Sigmoid colon (tissue), 7 donors: ENCODE measurements around the gene LRP1B. TPM values are rescaled to one million over a fixed set of nuclear protein-coding genes. Genes with fewer than 3 reads are reported as not detected.

Experiments
- DNase-seq: peaks from one replicate; pipeline ENCODE4 v3.0.0-alpha.2; 2019
- H3K27ac ChIP-seq, 4 donors: fragments of 200-600 bp; sonication (generic); one replicate each; pipeline ENCODE4 v1.5.1; 2016 to 2019; ENCODE audit warnings: mild to moderate bottlenecking in 1 of 4
- H3K27me3 ChIP-seq, 3 donors: fragments of 200-600 bp; sonication (generic); one replicate each; pipeline ENCODE4 v1.5.1; 2019; ENCODE audit warnings: mild to moderate bottlenecking in 1 of 3
- H3K36me3 ChIP-seq, 4 donors: fragments of 200-600 bp; sonication (generic); one replicate each; pipeline ENCODE4 v1.5.1; 2016 to 2019
- H3K4me1 ChIP-seq, 4 donors: fragments of 200-600 bp; sonication (generic); one replicate each; pipeline ENCODE4 v1.5.1; 2017 to 2019
- H3K4me3 ChIP-seq, 4 donors: fragments of 200-600 bp; sonication (generic); one replicate each; pipeline ENCODE4 v1.5.1; 2017 to 2019; ENCODE audit warnings: mild to moderate bottlenecking in 2 of 4, moderate library complexity in 1 of 4
- H3K9me3 ChIP-seq, 4 donors: fragments of 200-600 bp in 3 of 4; sonication (generic) in 3 of 4; one replicate each; pipeline versions ENCODE4 v1.5.1 to v1.6.1; 2013 to 2019
- EP300 ChIP-seq, 4 donors: sonication (generic); formaldehyde crosslinking; IDR thresholded peaks; one replicate each; pipeline ENCODE4 v1.6.1; 2017; ENCODE audit warnings: antibody characterized with exemption in 4 of 4
- POLR2A ChIP-seq, 2 donors: fragments of 450-650 bp; IDR thresholded peaks; one replicate each; pipeline ENCODE4 v1.6.1; 2016; ENCODE audit warnings: antibody characterized with exemption in 2 of 2, mild to moderate bottlenecking in 2 of 2, moderate library complexity in 2 of 2
- POLR2AphosphoS5 ChIP-seq, 4 donors: sonication (generic); formaldehyde crosslinking; IDR thresholded peaks; one replicate each; pipeline ENCODE4 v1.6.1; 2017; ENCODE audit warnings: antibody characterized with exemption in 4 of 4
- WGBS, 2 donors: extraction: QIAGEN DNeasy Blood & Tissue Kit; methylation state at CpG; one replicate each; pipeline ENCODE4 v1.1.7; 2013; 5-methylcytosine and 5-hydroxymethylcytosine counted together
- intact Hi-C: fragments of 100-400 bp; cut with DNase I; formaldehyde crosslinking; loops from one replicate; pipeline ENCODE4 v1.15.1; 2023
- polyA plus RNA-seq, 3 donors: library from polyadenylated mRNA; stranded (reverse); fragments of 200-250 nt; gene quantifications; one replicate each; pipeline ENCODE4 v1.2.3, GENCODE V29; 2013
- total RNA-seq, 4 donors: library from RNA; depleted of rRNA; stranded (reverse); fragments of >200 nt; gene quantifications; one replicate each; pipeline ENCODE4 v1.1.0, GENCODE V29; 2016
- TF ChIP-seq, protein P1 (sequence below), 4 experiments: fragments of 450-650 bp in 3 of 4; fragments of 200-600 bp in 1 of 4; IDR thresholded peaks; one replicate each; pipeline ENCODE4 v1.5.1; 2016 to 2019; ENCODE audit warnings: antibody characterized with exemption in 4 of 4, mild to moderate bottlenecking in 3 of 4, moderate library complexity in 2 of 4
- donor health status: healthy with polysubstance abuse.
- donor health status: Bipolar disorder and iron deficiency.
- donor health status: healthy.

The LRP1B gene
- total and polyA plus RNA-seq, 7 donors, result 0.06 to 5.1 (median 2.0) TPM; not detected in 1

DNA sequence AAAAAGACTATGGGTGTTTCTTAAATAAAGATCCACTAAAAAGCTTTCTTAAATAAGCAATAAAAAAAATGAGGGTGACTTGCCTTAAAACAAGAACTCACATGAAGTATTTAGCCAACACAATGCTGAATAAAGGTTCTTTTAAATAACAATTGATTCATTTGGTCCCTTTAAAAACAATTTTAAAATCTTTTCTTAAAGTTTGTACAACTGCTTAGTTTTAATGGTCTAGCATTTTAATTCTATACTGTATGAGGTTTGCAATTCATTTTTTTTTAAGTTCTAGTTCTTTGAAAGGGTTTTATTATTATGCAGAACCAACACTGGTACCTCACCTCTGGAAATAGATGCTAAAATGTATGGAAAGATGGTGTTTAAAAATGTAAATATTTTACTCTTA is 1017.5 kb downstream of the LRP1B start:
- Histone ChIP-seq H3K9me3 (no peaks in the 10 kb centered on the region), H3K4me3 (no peak overlapping the region), H3K4me1 (no peaks in the 10 kb centered on the region), H3K27ac (no peak overlapping the region), H3K36me3 (no peaks in the 10 kb centered on the region), H3K27me3 (no peaks in the 10 kb centered on the region)
- DNase-seq, result no peak
- intact Hi-C loops, result no loop called here
- TF ChIP-seq POLR2A (IDR thresholded peaks at IDR 0.05) (no peak), POLR2AphosphoS5 (IDR thresholded peaks at IDR 0.05) (no peak), EP300 (IDR thresholded peaks at IDR 0.05) (no peak)
- TF ChIP-seq, protein P1, sequence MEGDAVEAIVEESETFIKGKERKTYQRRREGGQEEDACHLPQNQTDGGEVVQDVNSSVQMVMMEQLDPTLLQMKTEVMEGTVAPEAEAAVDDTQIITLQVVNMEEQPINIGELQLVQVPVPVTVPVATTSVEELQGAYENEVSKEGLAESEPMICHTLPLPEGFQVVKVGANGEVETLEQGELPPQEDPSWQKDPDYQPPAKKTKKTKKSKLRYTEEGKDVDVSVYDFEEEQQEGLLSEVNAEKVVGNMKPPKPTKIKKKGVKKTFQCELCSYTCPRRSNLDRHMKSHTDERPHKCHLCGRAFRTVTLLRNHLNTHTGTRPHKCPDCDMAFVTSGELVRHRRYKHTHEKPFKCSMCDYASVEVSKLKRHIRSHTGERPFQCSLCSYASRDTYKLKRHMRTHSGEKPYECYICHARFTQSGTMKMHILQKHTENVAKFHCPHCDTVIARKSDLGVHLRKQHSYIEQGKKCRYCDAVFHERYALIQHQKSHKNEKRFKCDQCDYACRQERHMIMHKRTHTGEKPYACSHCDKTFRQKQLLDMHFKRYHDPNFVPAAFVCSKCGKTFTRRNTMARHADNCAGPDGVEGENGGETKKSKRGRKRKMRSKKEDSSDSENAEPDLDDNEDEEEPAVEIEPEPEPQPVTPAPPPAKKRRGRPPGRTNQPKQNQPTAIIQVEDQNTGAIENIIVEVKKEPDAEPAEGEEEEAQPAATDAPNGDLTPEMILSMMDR (IDR thresholded peaks at IDR 0.05), result no peak

DNA sequence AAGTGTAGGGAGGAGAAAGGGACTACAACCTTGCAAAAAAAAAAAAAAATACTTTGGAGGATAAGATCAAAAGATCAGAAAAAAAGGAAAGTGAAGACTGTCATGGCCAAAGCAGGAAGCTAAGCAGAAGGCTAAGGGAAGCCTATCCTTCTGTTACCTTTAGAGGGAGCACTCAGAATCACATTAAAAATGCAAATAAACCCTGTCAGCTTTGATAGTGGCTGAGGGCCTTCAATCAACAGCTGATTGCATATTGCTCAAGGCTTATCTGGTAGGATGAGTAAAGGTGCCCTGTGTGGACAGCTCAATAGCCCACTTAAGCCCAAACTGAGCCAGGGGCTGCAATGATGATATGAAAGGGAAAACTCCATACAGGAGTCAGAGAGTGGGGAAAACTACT is 1021.2 kb downstream of the LRP1B start:
- no peak for TF ChIP-seq EP300 (IDR thresholded peaks at IDR 0.05)
- TF ChIP-seq POLR2A (IDR thresholded peaks at IDR 0.05), result no peak
- no peak for TF ChIP-seq POLR2AphosphoS5 (IDR thresholded peaks at IDR 0.05)
- TF ChIP-seq, protein P1 (IDR thresholded peaks at IDR 0.05), result no peak
- H3K27me3 ChIP-seq, result no peaks in the 10 kb centered on the region
- DNase-seq, result no peak
- H3K9me3 ChIP-seq, result no peaks in the 10 kb centered on the region
- H3K27ac ChIP-seq, result no peak overlapping the region
- intact Hi-C loops, result no loop called here
- H3K4me3 ChIP-seq, result no peak overlapping the region
- no peaks in the 10 kb centered on the region for H3K36me3 ChIP-seq
- no peaks in the 10 kb centered on the region for H3K4me1 ChIP-seq

DNA sequence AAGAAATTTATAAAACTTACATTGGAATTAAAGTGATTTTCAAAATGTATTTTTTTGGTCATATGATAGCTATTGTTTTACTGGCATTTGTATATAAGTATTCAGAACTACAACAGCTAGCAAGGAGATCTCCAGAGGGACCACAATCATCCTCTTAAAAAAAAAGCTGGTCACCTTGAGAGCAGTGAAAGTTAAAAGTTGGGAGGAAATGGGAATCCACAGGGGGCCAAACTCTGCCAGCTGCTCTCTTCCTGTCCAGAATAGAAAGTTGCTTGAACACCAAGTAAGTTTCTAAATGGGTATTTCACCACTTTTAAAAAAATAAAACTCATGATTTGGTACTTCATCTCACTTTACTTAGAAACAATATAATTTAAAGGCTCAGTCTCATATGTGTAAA is 1025.1 kb downstream of the LRP1B start:
- no peak for DNase-seq
- Histone ChIP-seq H3K4me1 (no peaks in the 10 kb centered on the region), H3K36me3 (no peaks in the 10 kb centered on the region), H3K27me3 (no peaks in the 10 kb centered on the region), H3K4me3 (no peak overlapping the region), H3K9me3 (no peaks in the 10 kb centered on the region), H3K27ac (no peak overlapping the region)
- intact Hi-C loops, result no loop called here
- TF ChIP-seq POLR2AphosphoS5 (IDR thresholded peaks at IDR 0.05) (no peak), POLR2A (IDR thresholded peaks at IDR 0.05) (no peak)

DNA sequence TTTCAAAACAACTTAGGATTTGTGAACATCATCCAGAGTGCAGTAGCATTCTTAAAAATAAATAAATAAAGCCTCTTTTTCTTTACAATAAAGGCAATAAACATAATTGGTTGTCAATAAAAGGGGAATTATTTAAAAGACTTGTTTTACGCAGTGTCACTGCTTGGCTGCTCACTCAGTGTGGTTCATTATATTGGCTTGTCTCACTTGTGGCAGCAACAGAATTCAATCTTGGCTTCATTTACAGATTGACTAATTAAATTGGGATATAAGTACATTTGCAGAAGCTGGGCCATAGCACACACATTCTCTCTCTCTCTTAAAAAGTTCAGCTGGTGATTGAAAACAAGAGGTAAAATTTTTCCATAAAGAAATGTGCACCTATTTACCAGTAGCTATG is 1027.6 kb downstream of the LRP1B start:
- 82 to 96% methylated on average over 1 of the region's 1 CpG for WGBS, 2 donors
- H3K27me3 ChIP-seq, result no peaks in the 10 kb centered on the region
- intact Hi-C loops, result no loop called here
- no peak for DNase-seq
- no peak overlapping the region for H3K27ac ChIP-seq
- H3K36me3 ChIP-seq, result no peaks in the 10 kb centered on the region
- H3K4me3 ChIP-seq, result no peak overlapping the region
- TF ChIP-seq EP300 (IDR thresholded peaks at IDR 0.05) (no peak), POLR2AphosphoS5 (IDR thresholded peaks at IDR 0.05) (no peak)
- TF ChIP-seq, protein P1 (IDR thresholded peaks at IDR 0.05), result no peak
- no peaks in the 10 kb centered on the region for H3K9me3 ChIP-seq
- H3K4me1 ChIP-seq, result no peaks in the 10 kb centered on the region

DNA sequence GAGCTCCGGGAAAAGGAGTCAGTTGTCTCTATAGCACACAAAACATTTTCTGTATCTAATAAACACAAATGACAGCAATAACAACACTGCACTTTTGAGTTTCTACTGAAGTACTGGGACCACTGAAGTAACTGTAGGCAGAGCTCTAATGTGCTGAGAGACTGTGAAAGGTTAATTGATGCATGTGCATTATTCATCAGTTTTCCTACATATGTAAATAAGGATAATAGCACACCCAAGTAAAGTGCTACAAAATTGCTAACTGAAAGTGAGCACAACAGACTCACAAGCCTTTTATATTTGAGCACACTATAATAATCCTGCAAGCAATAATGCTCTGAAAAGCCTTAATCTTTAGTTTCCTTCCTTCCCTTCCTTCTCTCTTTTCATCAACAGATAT is 1051.6 kb downstream of the LRP1B start:
- intact Hi-C loops, result no loop called here
- no peaks in the 10 kb centered on the region for H3K27me3 ChIP-seq
- H3K4me1 ChIP-seq, result no peaks in the 10 kb centered on the region
- H3K36me3 ChIP-seq, result no peaks in the 10 kb centered on the region
- WGBS, 2 donors, result 71 to 95% methylated on average over 1 of the region's 1 CpG
- no peak overlapping the region for H3K27ac ChIP-seq
- no peak overlapping the region for H3K4me3 ChIP-seq
- DNase-seq, result no peak
- H3K9me3 ChIP-seq, result no peaks in the 10 kb centered on the region
- no peak for TF ChIP-seq POLR2A (IDR thresholded peaks at IDR 0.05)
- TF ChIP-seq EP300 (IDR thresholded peaks at IDR 0.05), result no peak
- TF ChIP-seq, protein P1 (IDR thresholded peaks at IDR 0.05), result no peak
- no peak for TF ChIP-seq POLR2AphosphoS5 (IDR thresholded peaks at IDR 0.05)
